Activated B cell treated with CpG ODN at 0.5 μM for 24 hours (primary cell): ENCODE results near the gene CRACDL. TPM values are rescaled to one million over a fixed set of nuclear protein-coding genes. Genes with fewer than 3 reads are reported as not detected.

ENCODE experiments used
- ATAC-seq: fragments of 200-7000 bp; cut with Tn5 transposase; one replicate; pipeline ENCODE4 v1.10.0; 2021; ENCODE audit warnings: low read depth, mild to moderate bottlenecking, moderate library complexity
- CTCF ChIA-PET: fragments of 350-600 bp; sonication (Branson Sonifier 250); formaldehyde crosslinking; loops from one replicate; lab custom pipeline; 2021; ENCODE audit warnings: antibody characterized with exemption; lab: Charles Lee
- POLR2A ChIA-PET: fragments of 350-600 bp; sonication (Branson Sonifier 250); formaldehyde crosslinking; loops from one replicate; lab custom pipeline; 2021; ENCODE audit warnings: antibody characterized with exemption; lab: Charles Lee
- DNase-seq: peaks from one replicate; pipeline ENCODE4 v3.0.0; 2022
- H3K27ac Mint-ChIP-seq: one replicate; pipeline ENCODE4 v1.8.0; 2020; ENCODE audit warnings: mixed read lengths
- H3K27me3 Mint-ChIP-seq: one replicate; pipeline ENCODE4 v1.8.0; 2021; ENCODE audit warnings: mixed read lengths
- H3K36me3 Mint-ChIP-seq: one replicate; pipeline ENCODE4 v1.8.0; 2021; ENCODE audit warnings: low read depth, mixed read lengths
- H3K4me1 Mint-ChIP-seq: one replicate; pipeline ENCODE4 v1.8.0; 2021; ENCODE audit warnings: mixed read lengths
- H3K4me3 Mint-ChIP-seq: one replicate; pipeline ENCODE4 v1.8.0; 2020; ENCODE audit warnings: mild to moderate bottlenecking, mixed read lengths
- H3K9me3 Mint-ChIP-seq: one replicate; pipeline ENCODE4 v1.8.0; 2020; ENCODE audit warnings: mixed read lengths
- CTCF ChIP-seq: fragments of 200-600 bp; IDR thresholded peaks from one replicate; pipeline ENCODE4 v1.8.0; 2022; ENCODE audit warnings: antibody characterized with exemption, mild to moderate bottlenecking
- intact Hi-C: fragments of 100-400 bp; cut with micrococcal nuclease; formaldehyde crosslinking; loops from one replicate; pipeline ENCODE4 v1.15.1; 2024
- total RNA-seq: library from RNA; stranded (reverse); gene quantifications from 2 replicates; pipeline ENCODE4 v1.2.3, GENCODE V29; 2022

Gene CRACDL
- total RNA-seq, 1 donor from 2014 or later, result not detected

GRCh38 chr2:98801286-98801685 lies 134.7 kb downstream of the CRACDL start:
- H3K4me3 Mint-ChIP-seq, result no peak overlapping the region
- no peak for TF ChIP-seq CTCF
- intact Hi-C loops, result no loop called here
- no peaks in the 10 kb centered on the region for H3K4me1 Mint-ChIP-seq
- POLR2A ChIA-PET, result no interaction called here
- no peaks in the 10 kb centered on the region for H3K9me3 Mint-ChIP-seq
- no peaks in the 10 kb centered on the region for H3K36me3 Mint-ChIP-seq
- ATAC-seq, result no peak
- no peak for DNase-seq
- CTCF ChIA-PET, result no interaction called here
- no peak overlapping the region for H3K27ac Mint-ChIP-seq
- H3K27me3 Mint-ChIP-seq, result peaks cover 6% of the 10 kb centered on the region

- intact Hi-C loops, result no loop called here
- H3K36me3 Mint-ChIP-seq, result no peaks in the 10 kb centered on the region
- DNase-seq (no peak), ATAC-seq (no peak)
- H3K27me3 Mint-ChIP-seq, result peaks cover 6% of the 10 kb centered on the region
- no peak overlapping the region for H3K27ac Mint-ChIP-seq
- H3K4me3 Mint-ChIP-seq, result no peak overlapping the region
- no peak for TF ChIP-seq CTCF
- no peaks in the 10 kb centered on the region for H3K4me1 Mint-ChIP-seq
- ChIA-PET POLR2A (no interaction called here), CTCF (no interaction called here)
- no peaks in the 10 kb centered on the region for H3K9me3 Mint-ChIP-seq
Observed at GRCh38 chr2:98800330-98801064, 135.5 kb downstream of the CRACDL start.

GRCh38 chr2:98799375-98800329 lies 136.4 kb downstream of the CRACDL start:
- no peaks in the 10 kb centered on the region for H3K9me3 Mint-ChIP-seq
- no peak for TF ChIP-seq CTCF
- H3K4me3 Mint-ChIP-seq, result no peak overlapping the region
- intact Hi-C loops, result no loop called here
- ChIA-PET POLR2A (no interaction called here), CTCF (no interaction called here)
- H3K4me1 Mint-ChIP-seq, result no peaks in the 10 kb centered on the region
- no peaks in the 10 kb centered on the region for H3K36me3 Mint-ChIP-seq
- H3K27me3 Mint-ChIP-seq, result peaks cover 6% of the 10 kb centered on the region
- H3K27ac Mint-ChIP-seq, result no peak overlapping the region
- DNase-seq, result no peak
- no peak for ATAC-seq

- DNase-seq, result no peak
- ChIA-PET CTCF (no interaction called here), POLR2A (no interaction called here)
- no peak for TF ChIP-seq CTCF
- intact Hi-C loops, result no loop called here
- peaks cover 6% of the 10 kb centered on the region for H3K27me3 Mint-ChIP-seq
- H3K36me3 Mint-ChIP-seq, result no peaks in the 10 kb centered on the region
- no peak overlapping the region for H3K4me3 Mint-ChIP-seq
- ATAC-seq, result no peak
- no peaks in the 10 kb centered on the region for H3K9me3 Mint-ChIP-seq
- H3K27ac Mint-ChIP-seq, result no peak overlapping the region
- no peaks in the 10 kb centered on the region for H3K4me1 Mint-ChIP-seq
Observed at GRCh38 chr2:98796775-98797544, 139.1 kb downstream of the CRACDL start.
